ENCODE results near the gene SLC41A2.
A peak's percentile ranks its signal among the peaks of the same experiment; 100 is the strongest.
"Not testable (repeated sequence)": the region's sequence is repeated elsewhere in the genome, so short reads cannot be mapped to it uniquely, and the experiment has no call there.

The SLC41A2 gene

GRCh38 chr12:104963757-104964156 is 5.7 kb upstream of the SLC41A2 start:
- DNase-seq: no peak

GRCh38 chr12:104960464-104960863 is 2.4 kb upstream of the SLC41A2 start:
- DNase-seq: no peak

- no peak for DNase-seq
Measured at GRCh38 chr12:104959335-104959841, 1.3 kb upstream of the SLC41A2 start.

- no peak for DNase-seq
Measured at GRCh38 chr12:104958805-104959334, 780 bp upstream of the SLC41A2 start.

- DNase-seq: peak; percentile 26
Measured at GRCh38 chr12:104957719-104958000, 430 bp downstream of the SLC41A2 start.

- no peak for DNase-seq
Measured at GRCh38 chr12:104956870-104957718, 996 bp downstream of the SLC41A2 start.

GRCh38 chr12:104955703-104956102 is 2.4 kb downstream of the SLC41A2 start:
- DNase-seq: no peak

- DNase-seq: no peak
Measured at GRCh38 chr12:104953323-104953722, 4.8 kb downstream of the SLC41A2 start.

GRCh38 chr12:104952816-104953215 is 5.3 kb downstream of the SLC41A2 start:
- DNase-seq: no peak

GRCh38 chr12:104951759-104952509 is 6.2 kb downstream of the SLC41A2 start:
- DNase-seq: no peak

GRCh38 chr12:104948716-104949115 is 9.4 kb downstream of the SLC41A2 start:
- DNase-seq: not testable (repeated sequence)

GRCh38 chr12:104944252-104944651 is 13.8 kb downstream of the SLC41A2 start:
- DNase-seq: no peak

- DNase-seq: not testable (repeated sequence)
Measured at GRCh38 chr12:104943401-104943800, 14.7 kb downstream of the SLC41A2 start.

GRCh38 chr12:104942075-104942474 is 16.0 kb downstream of the SLC41A2 start:
- no peak for DNase-seq

GRCh38 chr12:104941454-104941853 is 16.6 kb downstream of the SLC41A2 start:
- DNase-seq: no peak

GRCh38 chr12:104939089-104939488 is 19.0 kb downstream of the SLC41A2 start:
- no peak for DNase-seq

- no peak for DNase-seq
Measured at GRCh38 chr12:104938371-104938770, 19.7 kb downstream of the SLC41A2 start.

GRCh38 chr12:104935886-104936285 is 22.2 kb downstream of the SLC41A2 start:
- no peak for DNase-seq

- no peak for DNase-seq
Measured at GRCh38 chr12:104933778-104934177, 24.3 kb downstream of the SLC41A2 start.

- DNase-seq: no peak
Measured at GRCh38 chr12:104933128-104933527, 25.0 kb downstream of the SLC41A2 start.

GRCh38 chr12:104930388-104931326 is 27.4 kb downstream of the SLC41A2 start:
- DNase-seq: peak; percentile 26

- no peak for DNase-seq
Measured at GRCh38 chr12:104929977-104930376, 28.1 kb downstream of the SLC41A2 start.

GRCh38 chr12:104929368-104929767 is 28.7 kb downstream of the SLC41A2 start:
- no peak for DNase-seq
